ENCODE measurements around the gene MRRF. TPM values are rescaled to one million over a fixed set of nuclear protein-coding genes. Genes with fewer than 3 reads are reported as not detected.

Gene MRRF
- total and polyA plus RNA-seq, 2 donors, result 22.7 to 42.0 TPM

DNA sequence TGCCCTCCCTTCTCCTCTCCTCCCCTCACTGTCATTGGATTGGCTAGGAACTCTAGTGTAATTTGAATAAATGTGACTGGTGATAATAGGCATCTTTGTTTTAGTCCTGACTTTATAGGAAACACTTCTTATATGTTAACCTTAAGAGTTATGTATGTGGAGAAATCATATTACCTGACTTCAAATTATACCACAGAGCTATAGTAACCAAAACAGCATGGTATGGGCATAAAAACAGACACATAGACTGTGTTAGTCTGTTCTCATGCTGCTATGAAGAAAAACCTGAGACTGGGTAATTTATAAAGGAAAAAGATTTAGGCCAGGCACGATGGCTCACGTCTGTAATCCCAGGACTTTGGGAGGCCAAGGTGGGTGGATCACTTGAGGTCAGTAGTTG is 9.4 kb downstream of the MRRF start:
- H3K27ac ChIP-seq (ENCODE audit: low read depth), result no peak overlapping the region
- no peaks in the 10 kb centered on the region for H3K4me1 ChIP-seq (ENCODE audit: insufficient read depth)
- 90% methylated on average over 2 of the region's 2 CpGs for WGBS
- H3K4me3 ChIP-seq (ENCODE audit: low read depth, low read length), result no peak overlapping the region
- DNase-seq (ENCODE audit: extremely low spot score), result no peak
- H3K36me3 ChIP-seq (ENCODE audit: insufficient read depth), result peaks cover 2% of the 10 kb centered on the region

DNA sequence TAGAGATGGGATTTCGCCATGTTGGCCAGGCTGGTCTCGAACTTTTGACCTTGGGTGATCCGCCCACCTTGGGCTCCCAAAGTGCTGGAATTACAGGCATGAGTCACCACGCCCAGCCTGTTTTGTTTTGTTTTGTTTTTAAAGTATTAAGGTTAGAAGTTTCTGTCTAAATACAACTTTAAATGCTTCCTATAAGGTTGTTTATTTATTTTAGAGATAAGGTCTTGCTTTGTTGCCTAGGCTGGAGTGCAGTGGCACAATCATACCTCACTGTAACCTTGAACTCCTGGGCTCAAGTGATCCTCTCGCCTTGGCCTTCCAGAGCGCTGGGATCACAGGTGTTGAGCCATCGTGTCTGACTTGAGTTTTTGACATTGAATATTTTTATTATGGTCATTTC is 11.4 kb downstream of the MRRF start:
- H3K27ac ChIP-seq (ENCODE audit: low read depth), result no peak overlapping the region
- no peaks in the 10 kb centered on the region for H3K4me1 ChIP-seq (ENCODE audit: insufficient read depth)
- H3K4me3 ChIP-seq (ENCODE audit: low read depth, low read length), result no peak overlapping the region
- DNase-seq (ENCODE audit: extremely low spot score), result no peak
- WGBS, result 97% methylated on average over 7 of the region's 7 CpGs
- H3K36me3 ChIP-seq (ENCODE audit: insufficient read depth), result peaks cover 2% of the 10 kb centered on the region

DNA sequence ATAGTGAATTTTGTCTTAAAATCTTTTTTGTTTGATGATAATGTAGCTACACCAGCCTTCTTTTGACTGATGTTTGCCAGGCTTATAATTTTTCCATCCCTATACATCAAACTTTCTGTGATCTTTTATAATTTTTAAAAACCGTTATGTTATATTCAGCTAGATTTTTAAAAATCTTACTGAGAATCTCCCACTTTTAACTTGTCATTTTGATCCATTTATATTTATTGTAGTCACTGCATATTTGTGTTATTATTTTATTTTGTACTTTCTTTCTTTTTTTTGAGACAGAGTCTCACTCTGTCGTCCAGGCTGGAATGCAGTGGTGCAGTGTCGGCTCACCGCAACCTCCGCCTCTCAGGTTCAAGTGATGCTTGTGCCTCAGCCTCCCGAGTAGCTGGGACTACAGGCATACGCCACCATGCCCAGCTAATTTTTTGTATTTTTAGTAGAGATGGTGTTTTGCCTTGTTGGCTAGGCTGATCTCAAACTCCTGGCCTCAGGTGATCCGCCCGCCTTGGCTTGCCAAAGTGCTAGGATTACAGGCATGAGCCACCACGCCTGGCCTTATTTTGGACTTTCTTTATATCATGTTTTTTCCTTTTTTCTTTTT is 12.7 kb downstream of the MRRF start:
- Histone ChIP-seq H3K4me1 (ENCODE audit: insufficient read depth) (peaks cover 2% of the 10 kb centered on the region), H3K27ac (ENCODE audit: low read depth) (no peak overlapping the region), H3K4me3 (ENCODE audit: low read depth, low read length) (no peak overlapping the region), H3K36me3 (ENCODE audit: insufficient read depth) (peaks cover 2% of the 10 kb centered on the region)
- WGBS, result 98% methylated on average over 10 of the region's 10 CpGs
- no peak for DNase-seq (ENCODE audit: extremely low spot score)

DNA sequence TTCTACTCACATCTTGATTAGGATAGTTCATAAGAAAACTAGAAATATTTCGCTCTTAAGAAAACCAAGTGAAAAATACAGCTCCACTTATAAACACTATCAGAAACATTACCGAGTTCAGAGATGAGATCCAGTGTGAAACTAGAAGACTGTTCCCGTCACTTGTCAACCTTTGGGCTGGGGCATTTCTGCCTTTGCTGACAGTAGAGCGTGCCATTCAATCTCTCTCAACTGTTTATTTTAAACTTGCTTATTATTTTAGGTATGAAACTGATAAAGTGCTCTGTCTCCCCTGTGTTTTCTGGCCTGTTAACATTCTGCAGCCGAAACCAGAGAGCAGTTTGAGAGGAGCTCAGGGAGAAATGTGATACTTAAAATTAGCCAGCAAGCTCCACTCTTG is 16.7 kb downstream of the MRRF start:
- no peak overlapping the region for H3K4me3 ChIP-seq (ENCODE audit: low read depth, low read length)
- 76% methylated on average over 5 of the region's 5 CpGs for WGBS
- no peak for DNase-seq (ENCODE audit: extremely low spot score)
- peaks cover 2% of the 10 kb centered on the region for H3K4me1 ChIP-seq (ENCODE audit: insufficient read depth)
- peaks cover 5% of the 10 kb centered on the region for H3K36me3 ChIP-seq (ENCODE audit: insufficient read depth)
- H3K27ac ChIP-seq (ENCODE audit: low read depth), result no peak overlapping the region

DNA sequence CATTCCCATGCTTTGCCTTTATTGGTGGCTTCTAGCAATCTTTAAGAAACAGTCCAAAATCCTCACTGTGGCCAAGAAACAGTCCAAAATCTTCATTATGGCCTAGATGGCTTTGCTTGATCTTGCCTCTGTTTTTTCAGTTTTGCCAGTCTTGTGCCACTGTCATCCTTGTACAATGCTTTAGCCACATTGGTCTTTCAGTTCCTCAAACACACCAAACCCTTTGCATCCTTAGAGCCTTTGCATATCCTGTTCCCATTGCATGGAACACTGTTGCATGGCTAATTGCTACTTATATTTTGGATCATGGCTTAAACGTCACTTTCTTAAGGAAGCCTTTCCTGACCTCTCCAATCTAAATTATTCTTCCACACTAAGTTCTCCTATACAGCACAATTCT is 22.1 kb downstream of the MRRF start:
- WGBS, result 83% methylated on average over 1 of the region's 1 CpG
- H3K36me3 ChIP-seq (ENCODE audit: insufficient read depth), result peaks cover 9% of the 10 kb centered on the region
- H3K27ac ChIP-seq (ENCODE audit: low read depth), result no peak overlapping the region
- peaks cover under 1% of the 10 kb centered on the region for H3K4me1 ChIP-seq (ENCODE audit: insufficient read depth)
- no peak overlapping the region for H3K4me3 ChIP-seq (ENCODE audit: low read depth, low read length)
- DNase-seq (ENCODE audit: extremely low spot score), result no peak

DNA sequence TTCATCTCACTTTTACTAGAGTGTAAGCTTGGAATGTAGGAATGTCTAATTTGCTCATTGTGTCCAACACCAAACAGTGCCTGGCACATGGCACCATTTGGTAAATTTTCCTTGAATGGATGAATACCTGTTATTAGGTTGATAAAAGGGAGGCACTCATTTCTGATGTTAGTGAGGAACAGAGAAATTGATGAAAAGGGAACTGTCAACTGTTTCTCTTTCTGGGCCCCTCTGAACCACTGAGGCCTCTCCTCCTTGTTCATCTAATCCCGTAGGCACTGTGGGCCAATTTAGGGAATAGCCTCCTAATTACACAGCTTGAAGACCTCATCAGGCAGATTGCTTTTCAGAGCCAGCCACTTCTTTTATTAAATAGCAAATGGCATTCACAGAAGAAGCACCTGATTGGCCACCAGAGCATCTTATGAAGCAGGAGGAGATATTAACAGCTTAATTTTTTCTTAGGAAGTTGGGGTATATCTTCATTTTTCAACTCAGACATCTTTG is 22.6 kb downstream of the MRRF start:
- no peak for DNase-seq (ENCODE audit: extremely low spot score)
- Histone ChIP-seq H3K36me3 (ENCODE audit: insufficient read depth) (peaks cover 11% of the 10 kb centered on the region), H3K4me1 (ENCODE audit: insufficient read depth) (no peaks in the 10 kb centered on the region), H3K4me3 (ENCODE audit: low read depth, low read length) (no peak overlapping the region), H3K27ac (ENCODE audit: low read depth) (no peak overlapping the region)
- WGBS, result 71% methylated on average over 1 of the region's 1 CpG

DNA sequence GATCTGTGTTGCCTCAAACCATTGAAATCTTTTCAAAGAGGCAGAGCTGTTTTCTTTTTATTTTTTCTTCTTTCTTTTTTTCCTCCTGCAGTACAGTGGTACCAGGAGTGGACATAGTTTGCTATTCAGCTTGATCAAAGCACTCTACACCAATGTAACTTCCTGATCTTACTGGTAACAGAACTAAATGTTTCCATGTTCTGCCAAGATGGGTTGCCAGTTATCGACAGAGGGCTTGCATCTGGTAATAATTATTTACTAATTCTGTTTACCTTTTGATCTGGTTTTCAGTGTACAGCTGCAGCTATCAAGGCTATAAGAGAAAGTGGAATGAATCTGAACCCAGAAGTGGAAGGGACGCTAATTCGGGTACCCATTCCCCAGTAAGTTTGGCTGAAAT is 26.8 kb downstream of the MRRF start:
- H3K27ac ChIP-seq (ENCODE audit: low read depth), result no peak overlapping the region
- 72% methylated on average over 3 of the region's 3 CpGs for WGBS
- H3K36me3 ChIP-seq (ENCODE audit: insufficient read depth), result peaks cover 9% of the 10 kb centered on the region
- H3K4me3 ChIP-seq (ENCODE audit: low read depth, low read length), result no peak overlapping the region
- no peaks in the 10 kb centered on the region for H3K4me1 ChIP-seq (ENCODE audit: insufficient read depth)
- DNase-seq (ENCODE audit: extremely low spot score), result no peak

- no peak for DNase-seq (ENCODE audit: extremely low spot score)
- no peaks in the 10 kb centered on the region for H3K4me1 ChIP-seq (ENCODE audit: insufficient read depth)
- peaks cover 5% of the 10 kb centered on the region for H3K36me3 ChIP-seq (ENCODE audit: insufficient read depth)
- WGBS, result 53% methylated on average over 4 of the region's 4 CpGs
- H3K27ac ChIP-seq (ENCODE audit: low read depth), result no peak overlapping the region
- H3K4me3 ChIP-seq (ENCODE audit: low read depth, low read length), result no peak overlapping the region
These were observed 29.8 kb downstream of the MRRF start for GRCh38 chr9:122294531-122294930.

- Histone ChIP-seq H3K4me3 (ENCODE audit: low read depth, low read length) (no peak overlapping the region), H3K27ac (ENCODE audit: low read depth) (no peak overlapping the region), H3K36me3 (ENCODE audit: insufficient read depth) (peaks cover 2% of the 10 kb centered on the region), H3K4me1 (ENCODE audit: insufficient read depth) (no peaks in the 10 kb centered on the region)
- 96% methylated on average over 3 of the region's 3 CpGs for WGBS
- no peak for DNase-seq (ENCODE audit: extremely low spot score)
These were observed 32.8 kb downstream of the MRRF start for GRCh38 chr9:122297512-122297911.

GRCh38 chr9:122302237-122303093 is 37.8 kb downstream of the MRRF start:
- DNase-seq (ENCODE audit: extremely low spot score), result no peak
- Histone ChIP-seq H3K4me1 (ENCODE audit: insufficient read depth) (no peaks in the 10 kb centered on the region), H3K4me3 (ENCODE audit: low read depth, low read length) (no peak overlapping the region), H3K36me3 (ENCODE audit: insufficient read depth) (no peaks in the 10 kb centered on the region), H3K27ac (ENCODE audit: low read depth) (no peak overlapping the region)
- WGBS, result 94% methylated on average over 5 of the region's 5 CpGs

DNA sequence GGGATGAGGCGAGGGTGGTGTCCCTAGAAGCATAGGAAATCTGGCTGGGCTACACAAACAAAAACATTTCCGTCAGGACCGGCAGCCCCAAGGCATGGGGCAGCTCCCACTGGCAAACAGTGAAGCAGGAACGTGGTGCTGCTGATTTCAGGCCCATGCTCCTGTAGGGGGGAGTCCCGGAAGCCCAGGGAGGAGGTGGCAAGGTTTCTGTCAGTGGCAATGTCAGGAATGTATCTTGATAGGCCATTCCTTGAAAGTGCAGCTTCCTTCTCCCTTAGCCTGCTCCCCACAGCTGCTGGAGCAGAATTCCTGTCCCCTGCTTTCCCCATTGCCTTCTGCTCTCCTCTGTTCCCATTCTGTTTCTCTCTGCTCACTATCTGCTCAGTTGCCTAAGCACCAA is 42.4 kb downstream of the MRRF start:
- H3K36me3 ChIP-seq (ENCODE audit: insufficient read depth), result no peaks in the 10 kb centered on the region
- 77% methylated on average over 5 of the region's 5 CpGs for WGBS
- no peak overlapping the region for H3K27ac ChIP-seq (ENCODE audit: low read depth)
- no peak for DNase-seq (ENCODE audit: extremely low spot score)
- H3K4me3 ChIP-seq (ENCODE audit: low read depth, low read length), result no peak overlapping the region
- H3K4me1 ChIP-seq (ENCODE audit: insufficient read depth), result no peaks in the 10 kb centered on the region

DNA sequence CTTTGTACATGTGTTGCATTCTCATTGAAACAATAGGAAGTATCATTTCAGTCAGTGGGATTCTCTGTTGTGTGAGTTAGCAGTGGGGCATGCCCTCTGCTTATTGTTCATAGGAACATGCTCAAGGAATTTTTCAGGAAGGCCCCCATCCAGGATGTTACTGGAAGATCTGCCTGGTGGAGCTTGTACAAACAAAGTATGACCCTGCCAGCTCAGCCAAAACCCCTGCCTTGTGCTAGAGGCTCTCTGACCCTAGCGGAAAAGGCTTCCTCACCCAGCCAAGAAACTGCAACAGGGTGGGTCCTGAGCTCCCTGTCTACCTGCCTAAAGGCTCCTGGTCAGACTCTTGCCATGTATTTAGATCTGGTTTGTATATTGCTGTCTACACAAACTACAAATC is 43.2 kb downstream of the MRRF start:
- 86% methylated on average over 1 of the region's 1 CpG for WGBS
- H3K4me3 ChIP-seq (ENCODE audit: low read depth, low read length), result no peak overlapping the region
- DNase-seq (ENCODE audit: extremely low spot score), result no peak
- H3K4me1 ChIP-seq (ENCODE audit: insufficient read depth), result no peaks in the 10 kb centered on the region
- no peaks in the 10 kb centered on the region for H3K36me3 ChIP-seq (ENCODE audit: insufficient read depth)
- no peak overlapping the region for H3K27ac ChIP-seq (ENCODE audit: low read depth)

DNA sequence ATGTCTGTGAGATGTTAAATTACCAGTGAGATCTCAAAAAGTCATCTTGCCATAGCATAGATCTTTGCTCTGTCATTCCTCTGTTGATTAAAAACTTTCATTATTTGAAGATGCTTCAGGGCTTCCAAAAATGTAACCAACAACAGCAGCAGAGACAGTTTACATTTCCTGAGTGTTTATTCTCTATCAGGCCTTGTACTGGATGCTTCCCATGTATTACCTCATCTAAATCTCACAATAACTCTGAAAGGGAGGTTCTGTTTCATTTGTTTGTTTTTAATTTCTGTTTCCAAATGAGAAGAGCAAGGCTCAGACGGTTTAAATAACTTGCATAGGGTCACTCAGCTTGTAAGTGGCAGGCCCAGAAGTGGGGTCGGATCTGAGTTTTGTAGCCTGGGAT is 45.2 kb downstream of the MRRF start:
- Histone ChIP-seq H3K27ac (ENCODE audit: low read depth) (no peak overlapping the region), H3K4me3 (ENCODE audit: low read depth, low read length) (no peak overlapping the region), H3K36me3 (ENCODE audit: insufficient read depth) (peaks cover 6% of the 10 kb centered on the region), H3K4me1 (ENCODE audit: insufficient read depth) (no peaks in the 10 kb centered on the region)
- DNase-seq (ENCODE audit: extremely low spot score), result no peak
- 62% methylated on average over 2 of the region's 2 CpGs for WGBS

GRCh38 chr9:122314165-122314564 is 49.5 kb downstream of the MRRF start:
- no peak for DNase-seq (ENCODE audit: extremely low spot score)
- peaks cover 6% of the 10 kb centered on the region for H3K36me3 ChIP-seq (ENCODE audit: insufficient read depth)
- no peak overlapping the region for H3K4me3 ChIP-seq (ENCODE audit: low read depth, low read length)
- no peak overlapping the region for H3K27ac ChIP-seq (ENCODE audit: low read depth)
- H3K4me1 ChIP-seq (ENCODE audit: insufficient read depth), result no peaks in the 10 kb centered on the region

All from urinary bladder (tissue), 4 donors.